ENCODE results near the gene PDC.

PDC gene

DNA sequence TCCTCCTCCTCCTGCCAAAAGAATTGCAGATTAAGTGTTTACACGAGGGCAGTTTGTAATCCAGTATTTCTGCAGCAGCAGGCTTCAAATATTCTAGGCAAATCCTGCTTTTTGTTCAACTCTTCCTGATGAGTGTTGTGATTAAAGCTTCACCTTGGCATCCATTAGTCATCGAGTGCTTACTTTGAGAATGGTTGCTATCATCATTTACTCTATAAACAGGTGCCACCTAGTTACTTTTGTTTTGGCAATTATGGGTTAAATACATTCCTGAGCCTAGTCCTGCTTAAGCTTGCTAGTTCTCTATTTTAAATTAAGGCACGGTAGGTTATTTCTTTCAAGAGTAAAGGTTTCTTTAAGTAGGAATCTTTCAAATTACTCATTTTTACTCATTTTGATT, 20.3 kb downstream of the PDC start:
- TF ChIP-seq, protein P1, sequence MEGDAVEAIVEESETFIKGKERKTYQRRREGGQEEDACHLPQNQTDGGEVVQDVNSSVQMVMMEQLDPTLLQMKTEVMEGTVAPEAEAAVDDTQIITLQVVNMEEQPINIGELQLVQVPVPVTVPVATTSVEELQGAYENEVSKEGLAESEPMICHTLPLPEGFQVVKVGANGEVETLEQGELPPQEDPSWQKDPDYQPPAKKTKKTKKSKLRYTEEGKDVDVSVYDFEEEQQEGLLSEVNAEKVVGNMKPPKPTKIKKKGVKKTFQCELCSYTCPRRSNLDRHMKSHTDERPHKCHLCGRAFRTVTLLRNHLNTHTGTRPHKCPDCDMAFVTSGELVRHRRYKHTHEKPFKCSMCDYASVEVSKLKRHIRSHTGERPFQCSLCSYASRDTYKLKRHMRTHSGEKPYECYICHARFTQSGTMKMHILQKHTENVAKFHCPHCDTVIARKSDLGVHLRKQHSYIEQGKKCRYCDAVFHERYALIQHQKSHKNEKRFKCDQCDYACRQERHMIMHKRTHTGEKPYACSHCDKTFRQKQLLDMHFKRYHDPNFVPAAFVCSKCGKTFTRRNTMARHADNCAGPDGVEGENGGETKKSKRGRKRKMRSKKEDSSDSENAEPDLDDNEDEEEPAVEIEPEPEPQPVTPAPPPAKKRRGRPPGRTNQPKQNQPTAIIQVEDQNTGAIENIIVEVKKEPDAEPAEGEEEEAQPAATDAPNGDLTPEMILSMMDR (IDR thresholded peaks at IDR 0.05) = no peak

DNA sequence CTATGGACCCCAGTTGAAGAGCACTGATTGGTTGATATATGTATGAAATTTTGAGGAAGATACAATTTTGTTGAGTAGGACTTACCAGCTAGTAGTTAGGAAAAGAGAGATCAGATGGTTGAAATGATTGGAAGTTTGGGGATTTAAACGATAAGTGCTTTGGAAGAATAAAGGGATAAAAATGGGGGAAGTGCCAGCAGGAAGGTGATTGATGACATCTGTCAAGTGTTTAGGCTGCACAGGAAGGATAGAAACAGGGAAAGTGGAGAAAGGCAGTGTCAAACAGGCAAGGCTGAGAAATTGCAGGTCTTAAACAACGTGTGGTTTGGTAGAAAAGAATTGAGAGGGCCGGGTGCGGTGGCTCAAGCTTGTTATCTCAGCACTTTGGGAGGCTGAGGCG, 22.3 kb downstream of the PDC start:
- TF ChIP-seq, protein P1 (IDR thresholded peaks at IDR 0.05) = no peak

DNA sequence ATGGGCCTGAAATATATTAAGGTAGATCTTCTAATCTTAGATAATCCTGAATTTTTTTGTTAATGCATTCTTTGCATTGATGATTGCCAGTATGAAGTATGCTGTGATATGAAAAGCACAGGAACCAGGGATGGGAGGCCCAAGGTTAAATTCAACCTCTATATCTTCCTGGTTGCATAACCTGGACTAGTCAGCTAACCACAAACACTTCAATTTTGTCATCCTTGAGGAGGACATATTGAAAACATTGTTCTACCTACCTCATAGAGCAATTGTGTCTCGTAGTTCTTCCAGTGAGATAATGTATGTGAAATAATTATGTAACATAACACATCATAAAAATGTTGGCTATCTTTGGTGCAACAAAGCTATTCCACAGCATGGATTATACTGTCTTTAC, 25.6 kb downstream of the PDC start:
- TF ChIP-seq, protein P1 (IDR thresholded peaks at IDR 0.05) = no peak

DNA sequence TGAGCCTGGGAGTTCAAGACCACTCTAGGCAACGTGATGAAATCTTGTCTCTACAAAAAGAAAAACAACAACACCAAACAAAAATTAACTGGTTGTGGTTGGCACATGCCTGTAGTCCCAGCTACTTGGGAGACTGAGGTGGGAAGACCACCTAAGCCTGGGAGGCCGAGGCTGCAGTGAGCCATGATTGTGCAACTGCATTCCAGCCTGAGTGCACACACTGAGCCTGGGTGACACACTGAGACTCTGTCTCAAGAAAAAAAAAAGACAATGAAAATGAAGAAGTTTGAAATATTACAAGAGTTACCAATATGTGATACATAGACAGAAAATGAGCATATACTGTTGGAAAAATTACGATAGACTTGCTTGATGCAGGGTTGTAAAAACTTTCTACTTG, 31.9 kb downstream of the PDC start:
- TF ChIP-seq, protein P1 (IDR thresholded peaks at IDR 0.05) = no peak

- TF ChIP-seq, protein P1 (IDR thresholded peaks at IDR 0.05) = no peak
Observed at GRCh38 chr1:186426118-186426517, 34.8 kb downstream of the PDC start.

DNA sequence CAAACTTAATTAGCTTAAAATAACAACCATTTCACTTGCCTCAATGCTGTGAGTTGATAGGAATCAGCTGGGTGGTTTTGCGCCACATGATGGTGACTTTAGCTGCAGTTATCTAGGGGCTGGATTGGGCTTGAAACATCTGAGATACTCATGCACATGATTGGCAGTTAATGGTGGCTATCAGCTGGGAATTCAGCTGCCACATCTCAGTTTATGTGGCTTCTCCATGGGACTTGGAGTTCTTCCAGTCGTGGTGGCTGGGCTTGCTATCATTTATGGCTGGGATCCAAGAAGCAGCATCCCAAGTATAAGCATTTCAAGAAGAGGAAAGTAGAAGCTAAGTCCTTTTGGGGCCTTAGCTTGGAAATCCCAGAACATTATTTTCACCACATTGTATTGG, 36.4 kb downstream of the PDC start:
- TF ChIP-seq, protein P1 (IDR thresholded peaks at IDR 0.05) = no peak

DNA sequence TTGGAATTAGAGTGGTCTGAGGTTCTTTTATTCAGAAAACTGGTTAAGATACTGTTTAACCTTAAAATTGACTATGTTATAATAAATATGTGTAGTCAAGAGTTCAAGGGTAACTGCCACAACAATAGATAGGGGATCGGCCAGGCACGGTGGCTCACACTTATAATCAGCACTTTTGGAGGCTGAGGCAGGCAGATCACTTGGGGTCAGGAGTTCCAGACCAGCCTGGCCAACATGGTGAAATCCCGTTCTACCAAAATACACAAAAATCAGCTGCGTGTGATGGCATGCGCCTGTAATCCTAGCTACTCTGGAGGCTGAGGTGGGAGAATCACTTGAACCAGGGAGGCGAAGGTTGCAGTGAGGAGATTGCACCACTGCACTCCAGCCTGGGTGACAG, 39.5 kb downstream of the PDC start:
- TF ChIP-seq, protein P1 (IDR thresholded peaks at IDR 0.05) = no peak

GRCh38 chr1:186420923-186421322, 40.0 kb downstream of the PDC start:
- TF ChIP-seq, protein P1 (IDR thresholded peaks at IDR 0.05) = no peak
